GM12873 (cell line): ENCODE data around the gene OSBPL10.

Experiments used
- TF ChIP-seq, protein P1 (sequence below): IDR thresholded peaks from 2 replicates; pipeline ENCODE4 v1.5.1; 2012; ENCODE audit warnings: low read depth, mild to moderate bottlenecking, moderate library complexity, low read length, control low read depth; ENCODE audit not compliant: insufficient read depth; ENCODE audit errors: missing control alignments

OSBPL10 gene

DNA sequence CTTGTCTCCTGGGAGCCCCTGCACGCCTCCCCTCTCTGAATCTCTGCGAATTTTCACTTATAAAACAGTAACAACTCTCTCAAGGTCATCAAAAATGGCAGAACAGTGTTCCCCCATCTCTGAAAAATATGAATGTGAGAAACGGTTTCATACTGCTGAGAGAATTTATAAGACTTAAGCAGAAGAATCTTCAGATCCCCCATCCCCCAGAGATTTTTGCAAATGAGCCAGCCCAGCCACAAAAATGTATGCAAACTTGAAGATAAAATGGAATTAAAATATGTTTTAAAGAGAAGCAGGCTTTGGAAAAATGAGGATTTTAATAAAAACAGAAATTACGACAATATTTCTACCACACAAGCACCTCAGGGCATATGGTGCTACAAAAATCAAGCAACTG, 275.3 kb downstream of the OSBPL10 start:
- TF ChIP-seq, protein P1, sequence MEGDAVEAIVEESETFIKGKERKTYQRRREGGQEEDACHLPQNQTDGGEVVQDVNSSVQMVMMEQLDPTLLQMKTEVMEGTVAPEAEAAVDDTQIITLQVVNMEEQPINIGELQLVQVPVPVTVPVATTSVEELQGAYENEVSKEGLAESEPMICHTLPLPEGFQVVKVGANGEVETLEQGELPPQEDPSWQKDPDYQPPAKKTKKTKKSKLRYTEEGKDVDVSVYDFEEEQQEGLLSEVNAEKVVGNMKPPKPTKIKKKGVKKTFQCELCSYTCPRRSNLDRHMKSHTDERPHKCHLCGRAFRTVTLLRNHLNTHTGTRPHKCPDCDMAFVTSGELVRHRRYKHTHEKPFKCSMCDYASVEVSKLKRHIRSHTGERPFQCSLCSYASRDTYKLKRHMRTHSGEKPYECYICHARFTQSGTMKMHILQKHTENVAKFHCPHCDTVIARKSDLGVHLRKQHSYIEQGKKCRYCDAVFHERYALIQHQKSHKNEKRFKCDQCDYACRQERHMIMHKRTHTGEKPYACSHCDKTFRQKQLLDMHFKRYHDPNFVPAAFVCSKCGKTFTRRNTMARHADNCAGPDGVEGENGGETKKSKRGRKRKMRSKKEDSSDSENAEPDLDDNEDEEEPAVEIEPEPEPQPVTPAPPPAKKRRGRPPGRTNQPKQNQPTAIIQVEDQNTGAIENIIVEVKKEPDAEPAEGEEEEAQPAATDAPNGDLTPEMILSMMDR = no peak

DNA sequence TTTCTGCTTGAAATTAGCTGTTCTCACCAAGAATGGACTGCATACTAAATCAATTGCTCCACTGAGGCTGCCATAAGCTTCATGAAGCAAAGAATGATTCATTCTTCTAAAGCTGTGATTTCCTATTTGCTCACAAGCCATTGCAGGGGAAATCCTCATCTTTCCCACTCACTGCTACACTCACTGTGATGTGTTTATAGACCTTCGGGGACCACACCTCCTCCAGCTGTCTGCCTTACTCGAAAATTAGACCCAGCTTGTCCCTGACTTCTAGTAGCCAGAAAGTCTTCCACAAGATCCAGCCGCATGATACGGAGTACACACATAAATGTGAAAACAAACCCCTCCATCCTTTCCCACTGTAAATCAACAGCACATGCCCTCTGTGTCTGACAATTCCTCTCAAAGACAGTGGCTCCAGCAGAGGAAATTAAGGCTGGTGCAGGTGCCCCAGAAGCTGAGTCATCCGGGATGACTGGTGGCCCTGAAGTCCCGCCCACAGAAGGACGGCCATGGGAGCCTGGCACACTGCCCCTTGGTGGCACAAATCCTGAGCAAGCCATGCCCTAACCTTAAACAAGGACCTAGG, 276.4 kb downstream of the OSBPL10 start:
- TF ChIP-seq, protein P1 = no peak

DNA sequence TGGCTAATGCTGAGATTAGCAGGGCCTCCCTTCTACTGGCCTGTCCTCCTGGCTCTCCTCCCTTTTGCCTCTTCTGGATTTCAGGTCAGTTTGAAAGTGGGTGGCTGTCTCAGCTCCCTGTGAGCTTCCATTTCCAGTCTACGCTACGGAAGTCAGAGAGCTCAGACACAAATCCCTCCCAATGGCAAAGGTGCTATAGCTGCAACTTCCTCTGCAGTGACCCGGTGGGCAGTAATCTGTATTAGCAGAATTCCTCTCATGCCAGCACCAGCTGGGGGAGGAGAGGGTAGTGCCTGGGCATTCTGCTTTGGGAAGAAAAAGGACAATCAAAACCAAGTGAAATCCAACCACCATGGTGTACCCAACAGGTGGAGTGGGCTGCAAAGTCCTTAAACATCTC, 276.9 kb downstream of the OSBPL10 start:
- TF ChIP-seq, protein P1 = no peak

DNA sequence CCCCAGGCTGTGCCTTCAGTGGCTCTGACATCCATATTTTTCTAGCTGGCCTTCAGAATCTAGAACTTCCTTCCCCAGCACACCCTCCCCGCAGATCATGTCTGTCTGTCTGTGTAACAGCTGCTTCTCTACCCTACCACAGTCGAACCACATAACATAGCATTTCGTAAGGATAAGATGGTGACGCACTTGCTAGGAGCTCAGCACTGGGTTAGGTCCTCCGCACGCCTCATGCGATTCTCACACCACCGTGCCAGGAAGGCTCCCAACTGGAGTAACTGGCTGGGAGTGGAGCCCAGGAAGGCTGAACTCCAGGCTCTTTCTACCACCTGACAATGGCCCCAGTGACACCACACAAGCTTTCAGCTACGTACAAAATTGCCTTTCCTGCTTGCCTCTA, 279.8 kb downstream of the OSBPL10 start:
- TF ChIP-seq, protein P1 = no peak

DNA sequence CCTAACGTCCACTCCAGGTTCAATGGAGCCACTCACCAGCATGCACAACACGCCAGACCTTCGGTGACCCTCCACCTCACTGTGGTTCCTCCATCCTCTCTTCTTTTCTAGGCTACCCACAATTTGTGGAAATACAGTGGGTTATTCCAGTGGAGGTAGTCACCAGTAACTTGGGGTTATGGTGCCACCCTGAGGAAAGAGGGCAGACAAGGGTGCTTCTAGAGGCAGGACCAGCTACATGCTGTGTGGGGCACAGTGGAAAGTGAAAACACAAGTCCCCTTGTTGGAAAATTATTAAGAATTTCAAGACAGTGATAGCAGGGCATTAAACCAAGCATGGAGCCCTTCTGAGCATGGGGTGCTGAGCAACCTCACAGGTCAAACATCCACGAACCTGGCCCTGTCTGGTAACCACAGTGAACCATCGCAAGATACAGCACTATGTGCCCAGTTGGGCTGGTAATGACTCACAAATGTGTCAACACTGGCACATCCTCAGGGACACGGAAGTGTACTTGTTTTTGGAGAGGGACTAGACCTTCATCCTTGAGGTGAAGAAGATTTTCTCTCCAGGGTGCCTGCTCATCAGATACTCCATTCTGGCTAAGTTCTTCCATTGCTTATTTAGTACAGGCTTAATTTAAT, 281.6 kb downstream of the OSBPL10 start:
- TF ChIP-seq, protein P1 = peak; percentile 30

DNA sequence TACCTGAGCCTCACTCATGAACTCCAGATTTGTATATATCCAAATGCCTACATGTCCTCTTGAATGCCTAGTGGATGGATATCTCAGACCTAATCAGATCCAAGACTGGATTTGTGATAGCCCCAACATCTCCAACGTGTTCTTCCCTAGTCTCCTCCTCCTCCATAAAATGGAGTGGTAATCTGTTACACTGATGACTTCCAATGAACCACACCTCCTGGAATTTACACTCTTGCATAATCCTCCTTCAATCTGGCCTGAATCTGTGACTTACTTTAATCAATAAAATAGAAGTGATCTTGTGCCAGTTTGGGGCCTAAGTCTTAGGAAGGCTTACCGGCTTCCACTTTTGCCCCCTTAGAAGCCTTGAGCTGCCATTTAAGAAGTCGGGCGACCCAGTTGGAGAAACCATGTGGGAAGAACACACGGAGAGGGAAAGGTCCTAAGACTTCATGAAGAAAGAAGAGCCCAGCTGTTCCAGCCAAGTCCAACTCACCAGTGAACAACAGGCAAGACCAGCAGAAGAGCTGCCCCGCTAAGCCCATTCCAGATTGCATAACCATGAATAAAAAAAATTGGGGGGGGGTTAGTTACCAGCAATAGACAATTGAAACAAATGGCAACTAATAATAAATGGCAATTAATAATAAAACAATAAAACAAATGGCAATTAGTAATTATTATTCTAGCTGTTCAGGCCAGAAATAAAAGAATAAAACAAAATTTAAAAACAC, 284.1 kb downstream of the OSBPL10 start:
- TF ChIP-seq, protein P1 = no peak

DNA sequence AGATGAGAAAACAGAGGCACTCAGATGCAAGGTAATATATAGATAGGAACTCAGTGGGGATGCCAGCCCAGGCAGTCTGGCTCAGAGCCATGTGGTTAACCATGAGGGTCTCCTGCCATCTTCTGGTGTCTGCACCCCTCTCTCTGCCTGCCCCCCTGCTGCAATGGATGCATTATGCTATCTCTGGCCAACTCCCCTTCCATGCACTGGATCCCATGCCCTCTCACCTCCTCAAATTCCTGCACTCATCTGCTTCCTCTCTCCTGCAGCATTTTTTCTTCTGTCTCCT, 285.1 kb downstream of the OSBPL10 start:
- TF ChIP-seq, protein P1 = no peak
